Right lobe of liver (tissue), 4 donors: ENCODE measurements around the gene CAMKV.

Experiments used
- CTCF ChIP-seq, 4 donors: fragments of 200-600 bp in 3 of 4; fragments of 450-650 bp in 1 of 4; IDR thresholded peaks; one replicate each; pipeline versions ENCODE4 v1.5.1 to v1.8.0; 2016 to 2022; ENCODE audit warnings: antibody characterized with exemption in 4 of 4, mild to moderate bottlenecking in 2 of 4
- POLR2A ChIP-seq: fragments of 450-650 bp; IDR thresholded peaks from one replicate; pipeline ENCODE4 v1.6.1; 2017; ENCODE audit warnings: antibody characterized with exemption, mild to moderate bottlenecking
- donor health status: DM: no; HTN: no; CAD: no.
- donor health status: DM: no; HTN: no; CAD: no.
- donor health status: DM: no; HTN: yes; CAD: no.

- TF ChIP-seq CTCF (IDR thresholded peaks at IDR 0.05) (no peak), POLR2A (no peak)
Observed at GRCh38 chr3:49845694-49846093, 24.0 kb downstream of the CAMKV start.
